ENCODE results near the gene SIAE.
"Not testable (repeated sequence)": the region's sequence is repeated elsewhere in the genome, so short reads cannot be mapped to it uniquely, and the experiment has no call there.

Gene SIAE

GRCh38 chr11:124622531-124623451 is 50.7 kb downstream of the SIAE start, which contains the start of gene TBRG1:
Gene TBRG1 (plus strand): TSS chr11:124622864. CDS start chr11:124623084, 220 bp downstream.
- DNase-seq: peak; percentile 81

GRCh38 chr11:124618863-124619262 is 54.7 kb downstream of the SIAE start:
- no peak for DNase-seq

- DNase-seq: no peak
These were observed 60.8 kb downstream of the SIAE start for GRCh38 chr11:124612567-124613246.

GRCh38 chr11:124612045-124612444 is 61.5 kb downstream of the SIAE start:
- no peak for DNase-seq

GRCh38 chr11:124611064-124611463 is 62.5 kb downstream of the SIAE start, which contains the start of gene PANX3:
Gene PANX3 (plus strand): TSS chr11:124611428. CDS start chr11:124611557, 129 bp downstream.
- DNase-seq: no peak

- no peak for DNase-seq
These were observed 63.2 kb downstream of the SIAE start for GRCh38 chr11:124610295-124610694.

GRCh38 chr11:124608147-124608546 is 65.4 kb downstream of the SIAE start:
- DNase-seq: no peak

- DNase-seq: no peak
These were observed 67.8 kb downstream of the SIAE start for GRCh38 chr11:124605719-124606118.

- DNase-seq: not testable (repeated sequence)
These were observed 70.8 kb downstream of the SIAE start for GRCh38 chr11:124602723-124603122.

GRCh38 chr11:124602193-124602592 is 71.3 kb downstream of the SIAE start:
- no peak for DNase-seq

- no peak for DNase-seq
These were observed 72.8 kb downstream of the SIAE start for GRCh38 chr11:124600621-124601320.

GRCh38 chr11:124597626-124598025 is 75.9 kb downstream of the SIAE start:
- DNase-seq: no peak

GRCh38 chr11:124595302-124595701 is 78.2 kb downstream of the SIAE start:
- no peak for DNase-seq

GRCh38 chr11:124592627-124593026 is 80.9 kb downstream of the SIAE start:
- no peak for DNase-seq

GRCh38 chr11:124591430-124591829 is 82.1 kb downstream of the SIAE start:
- no peak for DNase-seq

GRCh38 chr11:124586238-124586860 is 87.2 kb downstream of the SIAE start:
- DNase-seq: peak; percentile 7

GRCh38 chr11:124584681-124585372 is 88.7 kb downstream of the SIAE start:
- no peak for DNase-seq

- no peak for DNase-seq
These were observed 89.8 kb downstream of the SIAE start for GRCh38 chr11:124583781-124584180.

All from effector CD4-positive, alpha-beta T cell (primary cell).